Measurements from ENCODE around the gene ELFN2.

- TF ChIP-seq CTBP1 (IDR thresholded peaks at IDR 0.05; ENCODE audit: borderline replicate concordance), result no peak
- no peak for TF ChIP-seq HDGF (IDR thresholded peaks at IDR 0.05; ENCODE audit: borderline replicate concordance)
These were observed 8.5 kb downstream of the ELFN2 start for GRCh38 chr22:37418627-37419369.
